Ovary (tissue), 3 donors: Measurements from ENCODE around the gene SOX6.

Source experiments
- POLR2A ChIP-seq: fragments of 450-650 bp; IDR thresholded peaks from one replicate; pipeline ENCODE4 v1.6.1; 2017; ENCODE audit warnings: antibody characterized with exemption, mild to moderate bottlenecking, moderate library complexity
- TF ChIP-seq, protein P1 (sequence below), 3 donors: fragments of 450-650 bp in 2 of 3; fragments of 200-600 bp in 1 of 3; IDR thresholded peaks; one replicate each; pipeline versions ENCODE4 v1.5.1 to v1.8.0; 2016 to 2022; ENCODE audit warnings: antibody characterized with exemption in 3 of 3, mild to moderate bottlenecking in 1 of 3
- donor health status: DM: no; HTN: no; CAD: no.

DNA sequence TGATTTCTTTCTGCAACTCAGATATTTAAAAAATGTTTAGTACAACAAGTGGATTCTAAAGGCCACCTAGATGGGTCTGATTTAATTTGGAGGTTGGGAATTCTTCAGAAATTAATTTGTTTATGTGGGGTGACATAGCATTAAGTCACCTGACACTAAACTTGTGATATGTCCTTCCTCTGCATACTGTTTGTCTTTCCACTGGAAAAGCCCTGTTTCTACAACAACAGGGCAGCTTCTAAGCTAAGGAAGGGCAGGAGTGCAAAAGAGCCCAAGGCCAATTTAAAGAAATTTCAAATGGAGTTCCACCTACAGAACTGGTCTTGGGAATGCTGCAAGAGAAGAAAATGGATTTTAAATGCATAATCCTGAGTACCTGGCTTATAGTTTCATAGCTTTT, 319.2 kb downstream of the SOX6 start:
- no peak for TF ChIP-seq POLR2A
- TF ChIP-seq, protein P1, sequence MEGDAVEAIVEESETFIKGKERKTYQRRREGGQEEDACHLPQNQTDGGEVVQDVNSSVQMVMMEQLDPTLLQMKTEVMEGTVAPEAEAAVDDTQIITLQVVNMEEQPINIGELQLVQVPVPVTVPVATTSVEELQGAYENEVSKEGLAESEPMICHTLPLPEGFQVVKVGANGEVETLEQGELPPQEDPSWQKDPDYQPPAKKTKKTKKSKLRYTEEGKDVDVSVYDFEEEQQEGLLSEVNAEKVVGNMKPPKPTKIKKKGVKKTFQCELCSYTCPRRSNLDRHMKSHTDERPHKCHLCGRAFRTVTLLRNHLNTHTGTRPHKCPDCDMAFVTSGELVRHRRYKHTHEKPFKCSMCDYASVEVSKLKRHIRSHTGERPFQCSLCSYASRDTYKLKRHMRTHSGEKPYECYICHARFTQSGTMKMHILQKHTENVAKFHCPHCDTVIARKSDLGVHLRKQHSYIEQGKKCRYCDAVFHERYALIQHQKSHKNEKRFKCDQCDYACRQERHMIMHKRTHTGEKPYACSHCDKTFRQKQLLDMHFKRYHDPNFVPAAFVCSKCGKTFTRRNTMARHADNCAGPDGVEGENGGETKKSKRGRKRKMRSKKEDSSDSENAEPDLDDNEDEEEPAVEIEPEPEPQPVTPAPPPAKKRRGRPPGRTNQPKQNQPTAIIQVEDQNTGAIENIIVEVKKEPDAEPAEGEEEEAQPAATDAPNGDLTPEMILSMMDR (IDR thresholded peaks at IDR 0.05), result no peak
